HG03469 (cell line): ENCODE results near the gene TUSC2.
A peak's percentile ranks its signal among the peaks of the same experiment; 100 is the strongest.
"Not testable (repeated sequence)": the region's sequence is repeated elsewhere in the genome, so short reads cannot be mapped to it uniquely, and the experiment has no call there.

ENCODE experiments used
- ATAC-seq: cut with Tn5 transposase; IDR thresholded peaks from one replicate; pipeline ENCODE4 v1.9.1; 2021; ENCODE audit warnings: mild to moderate bottlenecking, moderate library complexity, moderate number of reproducible peaks; ENCODE audit not compliant: unreplicated experiment

Gene TUSC2

DNA sequence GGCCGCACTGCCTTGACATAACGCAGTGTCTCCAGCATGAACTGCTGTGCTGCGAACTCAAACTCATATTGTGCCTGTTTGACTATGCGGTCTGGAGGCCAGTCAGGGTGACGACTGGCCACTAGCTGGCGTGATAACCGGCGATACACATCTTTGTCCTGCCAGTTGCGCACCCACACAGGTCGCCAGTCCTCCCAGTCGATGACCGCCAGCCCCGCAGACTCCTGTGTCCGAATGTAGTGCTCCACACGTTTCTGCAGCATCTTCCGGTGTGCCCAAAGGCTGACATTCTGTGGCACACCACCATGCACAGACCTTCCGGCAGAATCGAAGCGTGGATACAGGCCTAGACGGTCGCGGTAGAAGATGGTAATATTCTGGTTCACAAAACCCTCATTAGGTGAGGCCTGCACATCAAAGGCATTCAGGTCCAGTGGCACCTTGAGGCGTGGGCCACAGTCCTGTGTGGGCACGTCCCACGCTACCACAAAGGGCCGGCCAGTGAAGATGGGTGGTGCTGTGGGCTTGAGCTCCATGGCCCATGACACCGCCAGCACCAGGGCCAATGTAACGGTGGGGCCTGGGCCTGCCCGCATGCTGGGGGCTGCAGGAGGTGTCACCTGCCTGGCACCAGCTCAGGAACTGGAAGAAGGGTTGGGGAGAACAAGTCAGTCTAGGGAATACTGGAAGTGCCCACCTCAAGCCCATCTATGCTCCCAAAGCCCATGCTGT is 8.0 kb downstream of the TUSC2 start:
- no peak for ATAC-seq

DNA sequence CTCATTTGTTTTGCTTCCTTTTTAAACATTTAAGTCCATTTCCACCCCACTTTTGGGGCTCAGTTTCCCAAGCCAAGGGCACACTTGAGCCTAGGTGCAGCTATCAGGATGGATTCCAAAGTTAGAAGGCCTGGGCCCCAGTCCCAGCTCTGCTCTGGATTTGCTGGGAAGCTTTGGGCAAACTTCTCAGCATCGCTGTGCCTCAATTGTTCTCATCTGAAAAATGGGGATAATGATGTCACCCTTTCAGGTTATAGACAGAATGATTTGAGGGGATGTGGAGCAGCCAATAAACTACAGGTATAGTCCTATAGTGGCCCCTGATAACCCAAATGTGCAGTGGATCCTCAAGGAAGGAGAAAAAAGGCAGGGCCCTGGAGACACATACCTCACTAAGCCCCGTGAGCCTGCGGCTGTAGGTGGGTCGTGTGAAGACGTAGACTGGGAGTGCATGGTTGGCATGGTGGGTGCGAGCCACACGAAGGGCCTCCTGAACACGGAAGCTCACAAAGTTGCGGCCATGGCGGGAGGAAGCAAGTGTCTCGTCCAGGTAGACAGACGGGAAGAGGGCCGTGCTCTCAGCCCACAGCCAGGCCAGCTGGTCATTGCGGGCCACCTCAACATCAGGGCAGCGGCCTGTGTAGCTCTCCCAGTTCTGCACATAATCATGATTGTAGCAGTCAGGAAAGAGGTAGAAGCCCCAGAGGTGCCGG is 8.7 kb downstream of the TUSC2 start:
- ATAC-seq = no peak

DNA sequence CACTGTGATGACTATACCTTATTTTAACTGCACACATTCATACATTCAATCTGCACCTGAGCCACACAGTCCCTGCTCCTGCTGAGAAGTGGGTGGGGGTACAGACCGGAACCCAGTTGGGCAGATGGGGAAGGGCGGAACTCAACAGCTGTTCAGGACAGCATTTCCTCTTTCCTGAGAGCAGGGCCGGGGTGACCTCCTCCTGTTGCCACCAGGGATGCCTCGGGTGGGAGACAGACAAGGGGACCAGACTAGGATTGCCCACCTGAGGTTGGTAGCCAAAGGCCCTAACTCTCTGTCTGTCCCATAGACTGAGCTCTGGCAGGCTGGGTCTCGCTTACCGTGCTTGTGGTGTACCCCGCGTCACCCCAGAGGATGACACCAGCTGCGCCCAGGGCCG is 9.4 kb downstream of the TUSC2 start:
- ATAC-seq = no peak

DNA sequence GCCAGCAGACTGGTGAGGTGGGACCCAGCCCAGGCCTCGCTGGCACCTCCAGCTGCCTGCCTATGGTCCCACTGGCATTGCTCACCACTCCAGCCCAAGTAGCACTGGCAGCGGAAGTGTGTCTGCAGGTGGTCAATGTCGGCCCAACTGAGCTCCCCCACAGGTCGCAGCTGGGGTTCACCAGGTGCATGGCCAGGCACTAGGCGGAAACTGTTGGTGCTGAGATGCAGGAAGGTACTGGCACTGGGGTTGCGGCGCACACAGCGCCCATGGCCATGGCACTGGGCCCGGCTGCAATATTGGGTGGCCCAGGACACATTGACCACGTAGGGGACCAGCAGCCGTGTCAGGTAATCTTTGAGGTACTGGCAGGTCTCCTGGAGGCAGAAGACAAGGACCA is 9.9 kb downstream of the TUSC2 start:
- ATAC-seq = no peak

DNA sequence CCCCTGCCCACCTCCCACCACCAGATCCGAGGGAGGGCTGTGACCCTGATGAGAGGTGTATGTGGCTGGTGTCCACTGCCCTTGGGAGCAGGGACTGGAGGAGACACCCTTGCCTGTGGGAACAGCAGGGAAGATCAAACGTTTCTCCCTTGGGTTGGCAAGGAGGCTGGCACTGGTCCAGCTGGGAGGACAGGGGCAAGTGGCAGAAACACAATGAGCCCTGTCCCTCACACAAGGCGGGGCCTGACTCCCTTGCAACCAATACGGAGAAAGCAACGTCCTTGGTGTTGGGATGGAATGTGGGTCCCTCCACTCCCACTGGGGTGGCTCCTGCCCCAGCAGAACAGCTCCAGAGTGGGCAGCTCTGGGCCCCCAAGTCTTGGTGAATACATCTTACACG is 10.7 kb downstream of the TUSC2 start:
- ATAC-seq = no peak

DNA sequence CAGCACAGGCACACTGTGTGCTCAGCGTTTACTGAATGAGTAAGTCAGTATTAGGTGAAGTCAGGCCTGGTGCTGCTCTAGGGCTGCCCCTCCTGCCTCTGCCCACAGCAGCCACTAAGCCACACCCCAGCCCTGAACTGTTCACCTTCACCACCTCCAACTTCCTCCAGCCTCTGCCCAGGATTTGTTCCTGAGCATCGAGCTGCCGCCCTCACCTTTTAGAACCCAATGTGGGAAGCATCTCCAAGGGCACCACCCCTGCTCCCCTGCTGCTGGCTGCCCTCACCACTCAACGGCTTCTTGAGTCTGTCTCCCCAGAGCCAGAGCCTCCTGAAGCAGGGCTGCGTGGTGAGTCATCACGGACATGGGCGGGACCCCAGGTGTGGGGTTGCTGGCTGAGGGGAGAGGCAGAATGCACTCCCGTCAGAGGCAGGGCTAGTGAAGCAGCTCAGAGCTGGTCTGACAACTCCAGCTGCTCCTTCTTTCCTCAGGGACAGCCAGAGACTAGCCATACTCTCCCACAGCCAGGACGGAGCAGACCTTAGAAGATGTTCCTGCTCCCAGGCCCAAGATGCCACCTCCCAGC is 11.3 kb downstream of the TUSC2 start:
- ATAC-seq = no peak

DNA sequence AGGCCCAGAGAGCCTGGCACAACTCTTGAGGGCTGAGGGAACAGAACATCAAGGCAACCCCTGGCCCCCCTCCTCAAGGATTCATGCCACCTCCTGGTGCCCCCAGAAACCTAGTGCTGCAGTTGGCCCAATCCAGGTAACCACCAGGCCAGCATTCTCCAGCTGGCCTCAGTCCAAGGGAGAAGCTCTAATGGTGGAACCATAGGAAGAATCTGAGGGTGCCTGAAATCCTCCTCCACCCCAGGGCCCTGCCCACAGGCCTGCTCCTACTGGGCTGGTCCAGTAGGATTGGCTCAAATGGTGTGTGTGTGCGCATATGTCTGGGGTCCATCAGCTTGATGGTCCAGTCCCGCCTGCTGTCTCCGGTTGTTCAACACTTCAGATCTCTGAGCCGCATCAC is 13.2 kb downstream of the TUSC2 start:
- ATAC-seq = no peak

DNA sequence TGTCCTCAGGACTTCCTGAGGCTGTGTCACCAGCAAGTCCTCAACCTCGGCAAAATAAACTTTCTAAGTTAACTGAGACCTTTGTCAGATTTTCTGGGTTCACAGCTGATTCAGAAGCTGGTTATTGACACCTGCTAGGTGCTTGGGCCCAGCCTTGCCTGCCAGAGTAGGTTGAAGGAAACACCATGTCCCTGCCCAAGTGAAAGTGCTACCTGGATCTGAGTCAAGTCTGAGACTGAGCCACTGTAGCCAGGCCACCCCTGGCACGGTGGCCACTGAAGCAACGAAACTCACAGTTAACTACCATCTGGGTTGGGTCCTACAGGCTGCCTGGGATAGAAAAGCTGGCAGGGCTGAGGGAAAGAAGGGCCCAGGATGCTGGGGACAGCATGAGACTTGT is 13.7 kb downstream of the TUSC2 start:
- no peak for ATAC-seq

DNA sequence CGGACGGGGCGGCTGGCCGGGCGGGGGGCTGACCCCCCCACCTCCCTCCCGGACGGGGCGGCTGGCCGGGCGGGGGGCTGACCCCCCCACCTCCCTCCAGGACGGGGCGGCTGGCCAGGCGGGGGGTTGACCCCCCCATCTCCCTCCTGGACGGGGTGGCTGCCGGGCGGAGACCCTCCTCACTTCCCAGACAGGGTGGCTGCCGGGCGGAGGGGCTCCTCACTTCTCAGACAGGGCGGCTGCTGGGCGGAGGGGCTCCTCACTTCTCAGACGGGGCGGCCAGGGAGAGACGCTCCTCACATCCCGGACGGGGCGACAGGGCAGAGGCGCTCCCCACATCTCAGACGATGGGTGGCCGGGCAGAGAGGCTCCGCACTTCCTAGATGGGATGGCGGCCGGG is 16.0 kb downstream of the TUSC2 start:
- not testable (repeated sequence) for ATAC-seq

DNA sequence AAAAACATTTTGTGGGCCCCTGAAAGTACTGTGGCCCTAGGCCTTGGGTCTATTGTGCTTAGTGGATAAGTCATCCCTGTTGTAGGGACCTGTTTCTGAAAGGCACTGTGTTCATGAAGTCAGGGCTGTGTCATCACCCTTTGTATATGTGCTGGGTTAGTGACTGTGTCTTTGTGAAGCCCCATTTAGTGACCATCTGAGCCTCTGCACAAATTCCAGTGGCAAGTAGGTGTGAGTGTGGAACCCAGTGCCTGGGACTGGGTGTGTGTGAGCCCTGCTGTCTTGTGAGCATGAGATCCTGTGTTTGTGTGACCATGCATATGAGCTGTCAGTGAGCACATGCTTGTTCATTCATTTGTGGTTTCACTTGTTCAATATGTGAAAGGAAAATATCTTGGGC is 23.4 kb downstream of the TUSC2 start:
- no peak for ATAC-seq

DNA sequence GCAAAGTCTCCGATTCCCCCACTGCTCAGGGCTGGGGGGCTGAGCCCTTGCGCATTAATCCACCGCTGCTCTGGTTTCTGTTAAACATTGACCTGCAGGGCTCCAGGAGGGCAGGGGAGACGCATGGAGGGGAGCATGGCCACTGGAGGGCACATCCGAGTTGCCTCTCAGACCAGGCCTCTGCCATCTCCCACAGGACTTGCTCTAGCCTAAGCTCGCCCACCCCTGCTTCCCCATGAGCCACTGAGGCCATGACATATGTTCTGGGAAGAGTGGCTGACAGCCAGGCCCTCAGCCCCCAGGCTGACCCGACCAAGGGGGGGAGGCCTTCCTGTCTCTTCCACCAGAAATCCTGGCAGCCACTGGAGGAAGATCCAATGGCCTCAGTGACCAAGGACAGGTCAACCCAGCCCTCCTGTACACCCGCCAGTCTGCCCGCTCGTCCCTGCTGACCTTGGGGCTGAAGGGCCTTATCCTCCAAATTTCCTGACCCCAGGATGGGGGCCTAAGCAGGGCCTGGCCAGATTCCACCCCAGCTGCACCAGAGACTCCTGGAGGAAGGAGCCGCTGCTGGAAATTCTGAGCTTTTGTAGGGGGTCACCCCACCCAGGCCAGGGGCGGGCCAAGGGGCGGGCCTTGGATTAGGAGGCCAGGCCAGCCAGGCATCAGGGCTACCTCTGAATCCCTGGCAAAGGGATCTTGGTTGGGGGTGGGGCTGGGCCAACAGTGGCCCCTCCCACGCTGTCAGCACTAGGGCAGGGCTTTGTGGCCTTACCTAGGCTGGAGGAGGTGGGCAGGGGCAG is 24.8 kb downstream of the TUSC2 start, which contains the start of gene HYAL1:
TSS of gene HYAL1 (minus strand) at position 562 of the 803 bp plus-strand sequence. CDS start 618 bp downstream, outside the sequence.
- ATAC-seq = no peak

DNA sequence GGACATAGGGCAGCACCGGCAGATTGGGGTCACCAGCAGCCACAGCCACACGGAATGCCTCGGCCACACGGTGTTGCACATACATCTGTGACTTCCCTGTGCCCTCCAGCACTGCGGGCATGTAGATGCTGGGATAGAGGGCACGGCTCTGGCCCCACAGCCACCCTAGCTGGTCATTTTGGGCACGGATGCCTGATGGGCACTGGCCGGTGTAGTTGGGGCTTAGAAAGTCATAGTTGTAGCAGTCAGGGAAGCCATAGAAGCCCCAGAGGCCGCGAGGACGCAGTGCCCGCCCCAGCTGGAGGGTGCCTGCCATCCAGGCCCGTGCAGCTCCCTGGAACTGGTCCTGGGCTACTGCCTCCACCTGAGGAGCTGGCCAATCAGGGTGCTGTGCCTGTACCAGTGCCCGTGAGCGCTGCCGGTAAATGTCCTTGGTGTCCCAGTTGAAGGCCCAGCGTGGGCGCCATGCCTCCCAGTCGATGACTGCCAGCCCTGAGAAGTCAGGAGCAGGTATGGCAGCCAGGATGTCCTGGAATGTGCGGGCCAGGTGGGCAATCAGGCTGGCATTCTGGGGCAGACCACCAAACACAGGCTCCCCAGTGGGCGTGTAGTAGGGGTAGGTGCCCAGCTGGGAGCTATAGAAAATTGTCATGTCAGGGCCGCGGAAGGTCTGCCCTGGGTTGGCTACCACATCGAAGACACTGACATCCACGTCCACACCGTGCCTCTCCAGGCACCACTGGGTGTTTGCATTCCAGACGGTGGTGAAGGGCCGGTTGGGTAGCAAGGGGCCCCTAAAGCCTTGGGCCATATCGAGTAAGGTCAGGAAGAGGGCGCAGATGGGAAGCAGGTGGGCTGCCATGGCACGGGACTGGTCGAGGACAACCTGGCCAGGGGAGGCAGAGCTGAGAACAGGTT is 25.7 kb downstream of the TUSC2 start:
- ATAC-seq = no peak

DNA sequence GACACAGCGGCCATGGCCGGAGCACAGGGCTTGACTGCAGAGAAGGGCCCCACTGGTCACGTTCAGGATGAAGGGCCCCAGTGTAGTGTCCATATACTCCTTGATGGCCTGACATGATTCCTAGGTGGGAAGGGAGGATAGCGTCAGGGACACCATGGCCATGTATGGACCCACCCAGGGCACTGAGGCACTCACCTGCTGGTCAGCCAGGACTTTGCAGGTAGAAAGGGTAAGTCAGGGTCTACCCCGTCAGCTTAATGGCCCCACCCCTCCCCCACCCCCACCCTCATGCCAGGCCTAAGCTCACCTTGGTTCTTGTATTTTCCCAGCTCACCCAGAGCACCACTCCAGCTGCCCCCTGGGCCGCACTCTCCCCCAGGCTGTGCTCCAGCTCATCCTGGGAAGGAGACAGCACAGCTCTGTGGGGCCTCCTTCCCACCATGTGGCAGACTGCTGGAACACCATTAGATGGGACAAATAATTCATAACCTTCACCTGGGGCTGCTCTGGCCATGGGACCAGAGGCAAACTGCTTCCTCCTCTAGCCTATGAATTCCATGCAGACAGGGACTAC is 27.3 kb downstream of the TUSC2 start:
- no peak for ATAC-seq

DNA sequence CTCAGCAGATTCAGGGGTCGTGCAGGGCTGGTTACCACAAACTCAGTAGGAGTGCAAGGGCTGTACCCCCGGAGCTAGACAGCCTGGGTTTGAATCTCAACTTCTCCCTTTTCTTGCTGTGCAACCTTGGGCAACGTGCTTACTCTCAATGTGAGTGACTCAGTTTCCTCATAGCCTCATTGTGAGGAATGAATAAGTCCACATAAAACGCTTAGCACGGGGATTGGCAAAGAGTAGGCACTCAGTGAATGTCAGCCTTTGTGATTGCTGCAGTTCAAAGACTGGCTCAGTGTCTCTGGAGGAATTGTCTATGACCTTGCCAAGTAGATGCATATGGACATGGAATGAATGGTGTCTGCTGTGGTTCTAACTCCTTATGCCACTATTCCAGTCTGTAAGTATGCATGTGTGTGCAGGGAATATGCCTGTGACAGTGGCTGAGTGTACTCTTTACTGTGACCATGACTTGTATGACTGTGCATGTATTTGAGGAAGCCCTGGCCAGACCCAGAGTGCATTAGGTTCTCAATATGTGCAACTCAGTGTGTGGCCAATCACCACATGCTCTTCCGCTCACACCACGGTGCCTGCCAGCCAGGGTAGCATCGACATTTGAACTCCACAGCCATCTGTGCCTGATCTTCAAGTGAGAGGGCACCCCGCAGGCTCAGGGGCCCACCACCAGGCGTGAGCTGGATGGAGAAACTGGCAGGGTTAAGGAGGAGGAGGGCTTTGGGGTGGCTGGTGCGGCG is 27.9 kb downstream of the TUSC2 start:
- ATAC-seq = no peak

DNA sequence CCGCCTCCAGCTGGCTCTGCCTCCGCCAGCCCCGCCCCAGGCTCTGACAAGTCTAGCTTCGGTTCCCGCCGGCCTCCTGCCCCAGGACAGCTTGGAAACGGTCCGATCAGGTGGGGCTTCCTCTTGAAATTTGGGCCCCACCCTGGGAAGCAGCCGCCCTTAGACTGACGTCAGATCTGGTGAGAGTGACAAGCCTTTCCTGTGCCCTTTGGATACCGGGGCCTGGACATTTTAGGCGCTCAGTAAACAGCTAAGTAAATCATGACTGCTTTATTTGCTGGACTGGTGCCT is 28.4 kb downstream of the TUSC2 start:
- ATAC-seq = no peak

DNA sequence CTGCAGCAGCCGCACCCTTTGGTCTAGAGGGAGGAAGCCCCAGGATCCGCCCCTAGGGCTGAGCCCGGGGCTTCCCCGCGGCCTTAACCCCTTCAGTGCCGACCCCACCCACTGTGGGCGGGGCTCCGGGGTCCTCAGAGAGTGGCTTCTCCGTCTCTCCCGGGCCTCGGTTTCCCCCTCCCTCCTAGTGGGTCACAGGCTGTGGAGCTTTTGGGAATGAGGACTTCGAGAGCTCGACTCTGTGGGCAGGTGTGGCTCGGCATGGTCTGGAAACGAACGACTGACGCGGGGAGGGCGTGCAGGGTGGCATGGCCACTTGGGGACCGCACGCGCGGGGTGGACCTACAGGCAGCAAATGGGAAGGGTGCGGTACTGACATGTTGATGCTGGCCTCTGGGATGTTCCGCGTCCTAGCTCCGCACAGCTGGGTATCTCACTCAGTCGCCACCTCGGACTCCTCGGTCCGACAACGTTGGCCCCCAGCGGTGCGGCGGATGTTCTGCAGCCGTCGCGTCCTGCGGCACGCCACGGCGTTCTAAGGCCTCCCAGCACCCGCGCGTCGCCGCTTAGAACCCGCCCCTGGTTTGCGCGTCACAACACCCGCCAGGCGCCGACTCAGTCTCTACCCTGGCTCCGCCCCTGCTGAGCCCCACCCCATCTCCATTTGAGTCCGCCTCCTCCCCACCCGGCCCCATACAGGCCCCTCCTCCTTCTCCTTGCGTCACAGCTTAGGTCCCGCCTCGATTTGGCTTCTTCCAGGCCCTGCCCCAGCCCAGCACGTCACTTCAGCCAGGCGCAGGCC is 29.0 kb downstream of the TUSC2 start, which contains the start of the genes HYAL3 and NAA80:
TSS of gene HYAL3 (minus strand) at position 570 of the 802 bp plus-strand sequence. CDS start 3,803 bp downstream, outside the sequence.
TSS of gene NAA80 (minus strand) at position 570 of the 802 bp plus-strand sequence. CDS start 1,942 bp downstream, outside the sequence.
- peak; percentile 55 for ATAC-seq

DNA sequence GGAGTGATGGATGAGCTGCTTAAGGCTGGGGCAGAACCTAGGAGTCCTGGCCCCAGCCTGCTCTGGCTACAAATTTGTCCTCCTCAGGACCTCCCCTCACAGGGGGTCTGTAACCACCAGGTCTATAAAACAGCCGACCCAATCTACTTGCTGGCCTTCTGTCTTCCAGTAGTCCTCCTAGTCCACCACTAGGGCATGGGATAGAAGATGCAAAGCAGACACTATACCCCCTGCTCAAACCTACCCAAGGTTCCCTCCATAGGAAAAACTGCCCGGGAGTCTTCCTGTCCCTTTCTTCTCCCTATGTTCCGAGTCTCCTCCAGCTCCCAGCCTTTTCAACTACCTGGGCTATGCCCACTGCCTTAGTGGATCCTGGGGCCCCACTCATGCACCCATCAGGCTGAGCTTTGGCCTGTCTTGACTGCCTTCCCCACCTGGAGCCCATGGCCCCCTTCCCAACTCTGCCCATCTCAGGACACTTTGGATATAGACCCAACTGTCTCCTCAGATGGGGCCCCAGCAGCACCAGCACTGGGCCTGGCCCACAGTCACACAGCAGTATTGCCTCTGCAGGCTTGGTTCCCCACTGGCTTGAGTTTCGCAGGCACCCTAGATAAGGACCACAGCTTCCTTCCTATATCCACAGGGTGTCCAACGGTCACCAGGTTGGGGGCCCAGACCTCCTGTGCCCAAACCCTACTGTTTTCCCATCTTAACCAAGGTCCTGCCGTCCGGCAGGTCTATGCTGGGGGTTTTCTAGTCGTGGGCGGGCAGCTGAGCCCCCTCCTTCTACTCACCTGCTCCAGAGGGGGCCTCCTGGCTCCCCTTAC is 29.9 kb downstream of the TUSC2 start:
- no peak for ATAC-seq
